ENCODE results near the gene CD52. TPM values are rescaled to one million over a fixed set of nuclear protein-coding genes. Genes with fewer than 3 reads are reported as not detected.

The CD52 gene
- polyA plus RNA-seq, 1 donor: 25.3 TPM

DNA sequence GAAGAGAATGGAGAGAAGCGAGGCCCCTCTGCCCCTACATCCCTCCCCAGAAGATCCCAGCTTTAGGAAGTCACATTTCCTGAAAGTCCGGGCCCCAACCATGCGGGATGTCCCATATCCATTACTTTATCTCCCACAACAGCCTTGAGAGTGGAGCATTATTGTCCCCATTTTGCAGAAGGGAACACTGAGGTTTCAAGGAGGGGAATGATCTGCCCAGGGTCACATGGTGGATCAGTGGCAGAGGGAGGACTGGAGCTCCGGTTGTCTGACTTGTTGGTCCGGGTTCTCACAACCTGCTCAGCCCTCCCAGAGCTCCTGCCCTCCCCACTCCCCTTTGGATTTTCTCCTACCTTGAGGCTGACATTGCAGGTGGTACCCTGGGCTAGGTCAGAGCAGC is 38.3 kb downstream of the CD52 start:
- WGBS (ENCODE audit: insufficient coverage, low lambda C conversion rate): no CpG with 5 or more reads among the region's 5 CpGs
- Histone ChIP-seq H3K9me3 (ENCODE audit: control insufficient read depth, low read depth, low read length) (peaks cover 5% of the 10 kb centered on the region), H3K4me3 (ENCODE audit: low read length) (no peak overlapping the region), H3K27ac (ENCODE audit: low read length) (peak overlapping the region; percentile 94), H3K36me3 (ENCODE audit: control insufficient read depth, insufficient read depth, low read length) (no peaks in the 10 kb centered on the region), H3K27me3 (ENCODE audit: control insufficient read depth, insufficient read depth, low read length) (peaks cover 18% of the 10 kb centered on the region), H3K4me1 (ENCODE audit: control insufficient read depth, insufficient read depth, low read length) (peaks cover 93% of the 10 kb centered on the region)
- no peak for DNase-seq

DNA sequence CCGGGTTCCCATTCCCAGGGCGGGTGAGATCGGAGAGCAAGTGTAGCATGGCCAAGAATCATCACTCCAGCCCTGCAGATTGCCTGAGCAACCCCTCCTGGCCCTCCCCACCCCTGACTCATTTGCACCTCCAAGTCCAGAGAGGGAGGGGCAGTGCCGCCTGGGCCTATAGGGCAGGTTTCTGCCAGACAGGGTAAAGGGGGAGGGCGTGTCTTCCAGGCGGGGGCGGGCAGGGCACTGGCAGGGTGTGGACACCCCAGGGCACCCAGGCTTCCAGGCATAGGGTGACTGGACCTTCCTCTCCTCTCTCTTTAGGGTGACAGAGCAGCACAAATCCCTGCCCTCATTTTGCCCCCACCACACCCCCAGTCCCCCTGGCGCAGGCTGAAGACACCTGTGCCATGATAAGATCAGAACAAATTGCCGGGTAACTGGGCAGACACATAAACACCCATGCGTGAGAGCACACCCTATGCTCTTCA is 39.4 kb downstream of the CD52 start:
- Histone ChIP-seq H3K27me3 (ENCODE audit: control insufficient read depth, insufficient read depth, low read length) (peaks cover 27% of the 10 kb centered on the region), H3K4me1 (ENCODE audit: control insufficient read depth, insufficient read depth, low read length) (peaks cover 84% of the 10 kb centered on the region)
- peak; percentile 85 to 91 for DNase-seq

DNA sequence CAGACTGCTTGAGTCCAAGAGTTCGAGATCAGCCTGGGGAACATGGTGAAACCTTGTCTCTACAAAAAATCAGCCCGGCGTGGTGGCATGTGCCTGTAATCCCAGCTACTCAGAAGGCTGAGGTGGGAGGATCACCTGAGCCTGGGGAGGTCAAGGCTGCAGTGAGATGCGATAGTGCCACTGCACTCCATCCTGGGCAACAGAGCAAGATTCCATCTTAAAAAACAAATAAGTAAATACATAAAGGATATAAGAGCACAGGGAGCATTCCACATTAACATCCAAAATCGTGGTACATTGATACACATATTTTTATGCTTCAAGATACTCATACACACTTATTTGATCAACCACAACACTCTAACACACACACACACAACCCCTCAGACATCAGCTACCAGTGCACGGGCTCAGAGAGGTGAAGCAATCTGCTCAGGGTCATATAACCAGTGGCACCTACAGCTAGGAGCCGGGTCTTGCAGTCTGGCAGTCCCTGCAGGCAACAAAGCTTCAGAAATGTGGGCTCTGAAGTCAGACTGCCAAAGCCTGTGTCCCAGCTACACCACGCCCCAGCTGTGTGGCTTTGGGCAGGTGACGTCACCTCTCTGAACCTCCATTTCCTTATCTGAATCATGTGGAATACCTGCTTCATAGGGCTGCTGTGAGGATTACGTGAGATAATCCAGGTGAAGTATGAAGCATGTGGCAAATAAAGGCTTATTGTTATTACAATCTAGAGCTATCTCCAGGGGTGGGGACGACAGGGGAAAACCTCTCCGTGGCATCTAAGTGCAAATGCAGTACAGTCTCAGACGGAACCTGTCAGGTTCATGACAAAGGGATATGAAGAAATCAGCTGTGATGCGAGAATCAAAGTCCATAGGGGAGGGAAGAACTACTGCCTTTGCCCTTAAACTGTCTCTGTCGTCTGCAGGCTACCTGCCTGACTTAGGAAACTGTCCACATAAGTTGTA is 40.9 kb downstream of the CD52 start:
- Histone ChIP-seq H3K4me1 (ENCODE audit: control insufficient read depth, insufficient read depth, low read length) (peaks cover 73% of the 10 kb centered on the region), H3K27ac (ENCODE audit: low read length) (peak overlapping the region; percentile 94), H3K27me3 (ENCODE audit: control insufficient read depth, insufficient read depth, low read length) (peaks cover 33% of the 10 kb centered on the region)

More for the DNA sequence above, 39.4 kb downstream of the CD52 start:
- H3K36me3 ChIP-seq (ENCODE audit: control insufficient read depth, insufficient read depth, low read length): no peaks in the 10 kb centered on the region
- H3K4me3 ChIP-seq (ENCODE audit: low read length): no peak overlapping the region
- peaks cover 5% of the 10 kb centered on the region for H3K9me3 ChIP-seq (ENCODE audit: control insufficient read depth, low read depth, low read length)
- peak overlapping the region; percentile 94 for H3K27ac ChIP-seq (ENCODE audit: low read length)
- WGBS (ENCODE audit: insufficient coverage, low lambda C conversion rate): no CpG with 5 or more reads among the region's 10 CpGs

DNA sequence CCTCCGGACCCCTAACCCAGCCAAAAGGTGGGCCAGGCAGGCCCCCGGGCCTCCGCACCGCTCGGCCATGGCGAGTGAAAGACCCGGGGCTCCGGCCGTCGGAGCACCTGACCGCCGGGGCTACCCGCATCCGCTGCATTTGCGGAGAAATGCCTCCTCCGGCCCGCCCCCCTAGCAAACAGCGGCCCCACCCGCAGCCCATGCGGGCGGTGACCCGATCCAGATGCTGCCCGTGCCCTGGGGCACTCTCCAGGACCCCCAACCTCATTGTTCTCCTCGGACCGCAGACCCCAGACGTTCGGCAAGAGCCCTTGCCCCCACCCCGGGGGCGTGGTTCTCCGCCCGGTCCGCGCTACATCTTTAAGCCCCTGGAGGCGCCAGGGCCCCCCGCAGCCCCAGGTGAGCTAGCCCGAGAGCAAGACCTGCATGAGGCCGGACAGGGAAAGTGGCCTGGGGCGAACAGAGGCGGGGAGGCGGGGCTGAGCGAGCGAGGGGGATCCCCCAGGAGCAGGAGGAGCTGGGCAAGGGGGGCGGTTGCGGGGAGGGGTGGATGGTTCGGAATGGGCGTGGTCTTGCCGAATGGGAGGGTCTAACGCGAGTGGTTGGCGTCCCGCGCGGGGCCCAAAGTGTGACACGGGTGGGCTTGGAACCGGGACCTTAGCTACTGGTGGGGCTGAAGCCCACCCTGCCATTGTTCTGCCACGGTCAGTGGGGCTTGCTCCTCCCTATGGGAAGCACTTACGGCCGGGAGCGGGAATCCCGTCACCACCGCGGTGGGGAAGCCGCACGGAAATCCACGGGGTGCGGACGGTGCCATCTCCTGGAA is 42.4 kb downstream of the CD52 start:
- H3K9me3 ChIP-seq (ENCODE audit: control insufficient read depth, low read depth, low read length): peaks cover 5% of the 10 kb centered on the region
- H3K4me1 ChIP-seq (ENCODE audit: control insufficient read depth, insufficient read depth, low read length): peaks cover 59% of the 10 kb centered on the region
- peaks cover 37% of the 10 kb centered on the region for H3K27me3 ChIP-seq (ENCODE audit: control insufficient read depth, insufficient read depth, low read length)
- no CpG with 5 or more reads among the region's 67 CpGs for WGBS (ENCODE audit: insufficient coverage, low lambda C conversion rate)
- DNase-seq: peak; percentile 36 to 60
- H3K27ac ChIP-seq (ENCODE audit: low read length): peak overlapping the region; percentile 94
- H3K4me3 ChIP-seq (ENCODE audit: low read length): peak overlapping the region; percentile 39
- no peaks in the 10 kb centered on the region for H3K36me3 ChIP-seq (ENCODE audit: control insufficient read depth, insufficient read depth, low read length)

More for the DNA sequence above, 40.9 kb downstream of the CD52 start:
- peak; percentile 92 to 97 for DNase-seq
- Histone ChIP-seq H3K4me3 (ENCODE audit: low read length) (no peak overlapping the region), H3K36me3 (ENCODE audit: control insufficient read depth, insufficient read depth, low read length) (no peaks in the 10 kb centered on the region), H3K9me3 (ENCODE audit: control insufficient read depth, low read depth, low read length) (peaks cover 5% of the 10 kb centered on the region)
- no CpG with 5 or more reads among the region's 15 CpGs for WGBS (ENCODE audit: insufficient coverage, low lambda C conversion rate)

DNA sequence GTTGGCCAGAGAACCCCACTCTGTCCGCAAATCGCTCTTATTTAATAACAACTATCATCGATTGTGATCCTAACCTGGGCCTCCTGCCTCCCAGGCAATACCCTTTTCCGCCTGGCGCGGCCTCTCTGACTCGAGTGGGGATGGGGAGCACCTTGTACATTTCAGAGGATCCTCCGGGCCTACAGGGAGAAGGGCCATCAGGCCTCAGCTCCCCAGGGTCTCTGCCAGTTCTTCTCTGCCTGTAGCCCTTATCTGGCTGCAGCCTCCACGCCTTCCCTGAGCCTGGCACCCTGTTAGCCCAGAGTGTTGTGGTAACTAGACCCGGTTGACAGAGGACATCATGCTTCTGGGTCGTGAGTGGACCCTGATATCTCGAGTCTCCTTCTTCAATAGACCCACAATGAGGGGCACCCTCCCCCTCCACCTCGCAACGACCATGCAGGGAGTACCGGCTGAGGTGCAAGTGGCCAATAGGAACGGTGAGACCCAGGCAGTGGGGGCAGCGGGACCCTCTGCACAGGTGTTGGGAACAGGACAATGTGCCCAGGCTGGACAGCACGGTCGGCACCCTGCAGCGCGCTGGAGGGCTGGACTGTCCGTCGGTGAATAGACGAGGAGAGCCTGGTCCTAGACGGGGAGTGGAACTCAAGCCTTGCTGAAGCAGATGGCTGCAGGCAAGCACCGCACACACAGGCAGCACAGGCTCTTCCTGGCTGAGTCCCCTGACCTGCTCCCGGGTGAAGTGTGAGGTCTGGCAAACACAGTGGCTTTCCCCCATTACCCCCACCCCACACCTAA is 43.2 kb downstream of the CD52 start:
- Histone ChIP-seq H3K9me3 (ENCODE audit: control insufficient read depth, low read depth, low read length) (peaks cover 5% of the 10 kb centered on the region), H3K4me1 (ENCODE audit: control insufficient read depth, insufficient read depth, low read length) (peaks cover 50% of the 10 kb centered on the region), H3K36me3 (ENCODE audit: control insufficient read depth, insufficient read depth, low read length) (no peaks in the 10 kb centered on the region), H3K27me3 (ENCODE audit: control insufficient read depth, insufficient read depth, low read length) (peaks cover 37% of the 10 kb centered on the region), H3K4me3 (ENCODE audit: low read length) (peak overlapping the region; percentile 39), H3K27ac (ENCODE audit: low read length) (no peak overlapping the region)
- WGBS (ENCODE audit: insufficient coverage, low lambda C conversion rate): 80% methylated on average over 1 of the region's 27 CpGs
- DNase-seq: no peak

DNA sequence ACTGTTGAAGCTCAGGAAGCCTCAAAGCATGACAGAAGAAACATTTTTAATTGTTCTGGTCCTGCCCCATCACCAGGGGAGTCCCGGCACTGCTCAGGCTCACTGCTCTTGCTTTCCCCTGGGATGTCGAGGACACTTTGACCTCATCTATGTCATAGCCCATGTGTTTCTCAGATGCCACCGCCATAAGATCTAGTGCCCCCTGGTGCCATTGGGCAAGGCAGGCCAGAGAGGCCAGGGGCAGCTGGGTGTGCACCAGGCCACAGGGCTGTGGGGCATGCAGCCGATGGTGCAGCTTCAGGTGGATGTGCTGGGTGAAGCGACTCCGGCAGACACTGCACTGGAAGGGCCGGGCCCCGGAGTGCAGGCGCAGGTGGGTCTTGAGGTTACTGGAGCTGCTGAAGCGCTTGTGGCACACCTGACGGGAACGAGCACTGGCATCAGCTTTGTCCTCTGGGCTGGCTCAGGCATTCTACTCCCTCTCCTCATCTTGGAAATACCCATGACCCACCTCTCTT is 43.9 kb downstream of the CD52 start:
- peaks cover 5% of the 10 kb centered on the region for H3K9me3 ChIP-seq (ENCODE audit: control insufficient read depth, low read depth, low read length)
- no peak overlapping the region for H3K4me3 ChIP-seq (ENCODE audit: low read length)
- no CpG with 5 or more reads among the region's 12 CpGs for WGBS (ENCODE audit: insufficient coverage, low lambda C conversion rate)
- DNase-seq: no peak
- no peak overlapping the region for H3K27ac ChIP-seq (ENCODE audit: low read length)
- no peaks in the 10 kb centered on the region for H3K36me3 ChIP-seq (ENCODE audit: control insufficient read depth, insufficient read depth, low read length)
- peaks cover 37% of the 10 kb centered on the region for H3K27me3 ChIP-seq (ENCODE audit: control insufficient read depth, insufficient read depth, low read length)
- peaks cover 44% of the 10 kb centered on the region for H3K4me1 ChIP-seq (ENCODE audit: control insufficient read depth, insufficient read depth, low read length)

DNA sequence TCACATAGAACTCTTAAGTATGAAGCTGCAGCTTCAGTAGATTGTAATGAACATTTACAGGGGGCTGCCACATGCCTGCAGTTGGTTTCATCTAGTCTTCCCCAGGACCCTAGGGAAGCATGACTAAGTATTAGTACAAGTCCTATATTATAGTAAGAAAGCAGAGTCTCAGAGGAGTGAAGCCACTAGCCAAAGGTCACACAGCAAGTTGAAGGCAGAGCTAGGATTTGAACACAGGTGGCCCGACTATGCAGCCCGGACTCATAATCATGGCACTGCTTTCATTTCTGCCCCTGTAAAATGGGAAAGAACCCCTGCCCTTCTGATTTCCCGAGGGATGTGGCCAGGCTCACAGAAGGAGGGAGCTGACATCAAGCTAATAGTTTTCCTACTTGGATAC is 44.6 kb downstream of the CD52 start:
- no peak for DNase-seq
- Histone ChIP-seq H3K9me3 (ENCODE audit: control insufficient read depth, low read depth, low read length) (peaks cover 5% of the 10 kb centered on the region), H3K27ac (ENCODE audit: low read length) (no peak overlapping the region), H3K27me3 (ENCODE audit: control insufficient read depth, insufficient read depth, low read length) (peaks cover 37% of the 10 kb centered on the region), H3K4me1 (ENCODE audit: control insufficient read depth, insufficient read depth, low read length) (peaks cover 37% of the 10 kb centered on the region), H3K36me3 (ENCODE audit: control insufficient read depth, insufficient read depth, low read length) (no peaks in the 10 kb centered on the region), H3K4me3 (ENCODE audit: low read length) (no peak overlapping the region)
- no CpG with 5 or more reads among the region's 3 CpGs for WGBS (ENCODE audit: insufficient coverage, low lambda C conversion rate)

DNA sequence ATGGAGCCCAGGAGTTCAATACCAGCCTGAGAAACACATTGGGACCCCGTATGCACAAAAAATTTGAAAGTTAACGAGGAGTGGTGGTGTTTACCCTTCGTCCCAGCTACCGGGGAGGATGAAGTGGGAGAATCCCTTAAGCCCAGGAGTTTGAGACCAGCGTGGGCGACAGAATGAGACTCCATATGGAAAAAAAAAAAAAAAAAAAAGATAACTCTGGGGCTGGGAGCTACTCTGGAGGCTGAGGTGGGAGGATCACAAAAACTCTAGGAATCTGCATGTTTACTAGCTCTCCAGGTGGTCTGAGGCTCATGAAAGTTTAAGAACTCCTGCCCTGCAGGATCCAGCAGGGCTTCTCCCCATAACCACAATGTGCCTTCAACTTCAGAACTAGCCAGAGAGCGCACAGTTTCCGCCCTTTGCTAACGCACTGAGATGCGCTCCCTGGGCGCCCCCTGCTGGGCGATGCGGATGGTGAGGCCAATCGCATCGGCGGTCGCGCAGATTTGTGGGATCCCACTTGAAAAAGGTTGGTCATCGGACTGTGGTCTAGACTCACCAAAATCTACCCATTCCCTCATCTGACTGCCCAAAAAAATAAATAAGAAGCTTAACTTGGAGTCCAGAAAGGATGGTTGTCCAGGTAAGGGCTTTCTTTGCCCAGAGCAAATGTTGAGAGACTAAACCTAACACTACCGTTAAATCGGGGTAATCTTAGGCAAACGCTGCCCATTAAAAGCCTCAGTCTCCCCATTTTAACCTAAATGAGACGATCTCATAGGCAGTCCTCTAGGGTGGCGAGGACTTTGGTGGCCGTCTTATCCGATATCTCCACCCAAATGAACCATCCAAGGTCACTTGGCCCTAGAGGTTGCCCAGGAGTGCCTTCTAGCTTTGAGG is 46.0 kb downstream of the CD52 start:
- WGBS (ENCODE audit: insufficient coverage, low lambda C conversion rate): no CpG with 5 or more reads among the region's 26 CpGs
- H3K4me3 ChIP-seq (ENCODE audit: low read length): no peak overlapping the region
- peaks cover 23% of the 10 kb centered on the region for H3K4me1 ChIP-seq (ENCODE audit: control insufficient read depth, insufficient read depth, low read length)
- no peaks in the 10 kb centered on the region for H3K36me3 ChIP-seq (ENCODE audit: control insufficient read depth, insufficient read depth, low read length)
- peaks cover 5% of the 10 kb centered on the region for H3K9me3 ChIP-seq (ENCODE audit: control insufficient read depth, low read depth, low read length)
- H3K27ac ChIP-seq (ENCODE audit: low read length): no peak overlapping the region
- DNase-seq: peak; percentile 69 to 71
- H3K27me3 ChIP-seq (ENCODE audit: control insufficient read depth, insufficient read depth, low read length): peaks cover 36% of the 10 kb centered on the region

DNA sequence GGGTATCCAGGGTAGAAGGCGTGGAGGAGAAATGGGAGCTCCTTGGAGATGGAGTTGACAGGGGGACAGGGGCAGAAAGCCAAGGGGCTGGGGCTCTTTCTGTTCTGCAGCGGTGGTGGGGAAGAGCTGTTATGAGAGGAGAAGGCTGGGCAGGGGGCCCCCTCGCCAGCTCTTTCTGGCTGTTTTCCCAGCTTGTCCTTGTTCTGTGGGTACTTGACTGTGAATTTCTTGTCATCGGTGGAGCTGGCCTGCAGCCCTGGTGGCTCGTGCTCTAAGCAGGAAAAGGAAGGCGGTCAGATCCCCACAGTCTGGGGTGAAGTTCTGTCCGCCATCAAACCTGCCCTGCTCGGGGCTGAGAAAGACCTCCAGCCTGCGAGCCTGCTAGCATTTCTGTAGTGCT is 47.2 kb downstream of the CD52 start:
- no peak for DNase-seq
- Histone ChIP-seq H3K9me3 (ENCODE audit: control insufficient read depth, low read depth, low read length) (peaks cover 3% of the 10 kb centered on the region), H3K27me3 (ENCODE audit: control insufficient read depth, insufficient read depth, low read length) (peaks cover 30% of the 10 kb centered on the region), H3K27ac (ENCODE audit: low read length) (no peak overlapping the region), H3K4me1 (ENCODE audit: control insufficient read depth, insufficient read depth, low read length) (peaks cover 13% of the 10 kb centered on the region), H3K36me3 (ENCODE audit: control insufficient read depth, insufficient read depth, low read length) (no peaks in the 10 kb centered on the region), H3K4me3 (ENCODE audit: low read length) (no peak overlapping the region)
- no CpG with 5 or more reads among the region's 9 CpGs for WGBS (ENCODE audit: insufficient coverage, low lambda C conversion rate)

Measured in large intestine (tissue), 3 donors.